SH-SY5Y (cell line): Measurements from ENCODE around the gene KRTAP5-9.

Experiments used
- GATA2 ChIP-seq: IDR thresholded peaks from 2 replicates; pipeline ENCODE4 v1.6.1; 2011; ENCODE audit warnings: mild to moderate bottlenecking, low read depth, low read length
- GATA3 ChIP-seq: IDR thresholded peaks from 2 replicates; pipeline ENCODE4 v1.6.1; 2011; ENCODE audit warnings: low read depth, mild to moderate bottlenecking, low read length, moderate library complexity

DNA sequence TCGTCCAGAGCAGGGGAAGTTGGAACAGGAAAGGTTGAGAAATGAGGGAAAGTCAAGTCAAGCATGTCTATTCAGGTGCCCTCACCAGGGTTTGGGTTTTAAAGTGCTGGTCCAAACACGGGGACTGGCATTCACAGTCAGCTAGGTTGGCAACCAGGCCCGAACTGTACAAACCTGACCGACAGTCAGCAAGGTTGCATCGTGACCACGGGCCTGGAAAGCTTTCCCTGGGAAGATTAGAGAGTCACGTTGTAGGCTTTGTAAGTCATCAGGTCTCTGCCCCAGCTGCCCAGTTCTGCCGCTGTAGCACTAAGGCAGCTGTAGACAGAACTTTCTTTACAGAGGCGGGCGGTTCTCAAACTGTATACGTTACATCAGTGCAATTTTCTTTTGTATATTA, 24.6 kb downstream of the KRTAP5-9 start:
- no peak for TF ChIP-seq GATA3
- TF ChIP-seq GATA2 = no peak
